Lower leg skin (tissue), 4 donors: ENCODE results near the gene NEU2. TPM values are rescaled to one million over a fixed set of nuclear protein-coding genes. Genes with fewer than 3 reads are reported as not detected.

Experiments used
- DNase-seq, 2 donors: peaks; one replicate each; pipeline ENCODE4 v3.0.0-alpha.2; 2019; ENCODE audit warnings: low spot score in 2 of 2
- H3K4me3 ChIP-seq: fragments of 200-600 bp; sonication (generic); 2 replicates; pipeline ENCODE4 v1.5.1; 2017; ENCODE audit warnings: mild to moderate bottlenecking, low read depth; ENCODE audit not compliant: poor library complexity, severe bottlenecking
- CTCF ChIP-seq, 3 donors: fragments of 450-650 bp; IDR thresholded peaks; one replicate each; pipeline ENCODE4 v1.5.1; 2016; ENCODE audit warnings: antibody characterized with exemption in 3 of 3, mild to moderate bottlenecking in 3 of 3, moderate library complexity in 2 of 3
- POLR2A ChIP-seq, 2 donors: fragments of 450-650 bp; IDR thresholded peaks; one replicate each; pipeline ENCODE4 v1.6.1; 2016 to 2017; ENCODE audit warnings: antibody characterized with exemption in 2 of 2, mild to moderate bottlenecking in 1 of 2, moderate library complexity in 1 of 2
- WGBS, 2 donors: methylation state at CpG; one replicate each; pipeline ENCODE4 v1.1.5; 2018; 5-methylcytosine and 5-hydroxymethylcytosine counted together
- intact Hi-C: fragments of 100-400 bp; cut with DNase I; formaldehyde crosslinking; loops from one replicate; pipeline ENCODE4 v1.15.0; 2023; ENCODE audit warnings: low total_unique reads
- total RNA-seq, 4 donors: library from RNA; depleted of rRNA; stranded (reverse); fragments of >200 nt; gene quantifications; one replicate each; pipeline ENCODE4 v1.1.0, GENCODE V29; 2016

Gene NEU2
- total RNA-seq, 4 donors from 2014 or later = 1.3 to 29.9 (median 14.2) TPM

GRCh38 chr2:233036162-233036838 is 3.8 kb downstream of the NEU2 start:
- no peak for TF ChIP-seq CTCF (IDR thresholded peaks at IDR 0.05)
- TF ChIP-seq POLR2A (IDR thresholded peaks at IDR 0.05) = no peak
- peak in 1 of 2 donors; percentile 73 for DNase-seq
- intact Hi-C loops = no loop called here
- H3K4me3 ChIP-seq = no peak overlapping the region
- 86 to 95% methylated on average over 12 of the region's 12 CpGs for WGBS, 2 donors

- 86 to 98% methylated on average over 2 of the region's 2 CpGs for WGBS, 2 donors
- intact Hi-C loops = no loop called here
- no peak for TF ChIP-seq CTCF (IDR thresholded peaks at IDR 0.05)
- TF ChIP-seq POLR2A (IDR thresholded peaks at IDR 0.05) = no peak
Observed at GRCh38 chr2:233037078-233037477, 4.6 kb downstream of the NEU2 start.

GRCh38 chr2:233039212-233039845 is 6.9 kb downstream of the NEU2 start:
- TF ChIP-seq CTCF (IDR thresholded peaks at IDR 0.05) = no peak
- TF ChIP-seq POLR2A (IDR thresholded peaks at IDR 0.05) = no peak
- no peak overlapping the region for H3K4me3 ChIP-seq
- WGBS, 2 donors = 60 to 76% methylated on average over 8 of the region's 8 CpGs
- DNase-seq = no peak
- intact Hi-C loops = no loop called here

More at GRCh38 chr2:233037078-233037477, 4.6 kb downstream of the NEU2 start:
- DNase-seq = no peak
- H3K4me3 ChIP-seq = no peak overlapping the region

GRCh38 chr2:233039846-233040530 is 7.5 kb downstream of the NEU2 start:
- 89 to 94% methylated on average over 10 of the region's 10 CpGs for WGBS, 2 donors
- TF ChIP-seq CTCF (IDR thresholded peaks at IDR 0.05) = no peak
- TF ChIP-seq POLR2A (IDR thresholded peaks at IDR 0.05) = no peak
- DNase-seq = peak in 1 of 2 donors; percentile 74
- no peak overlapping the region for H3K4me3 ChIP-seq
- intact Hi-C loops = loop anchor here (10.0 kb wide), 1 partner anchor 185 kb away; no protein-coding TSS in a partner anchor

GRCh38 chr2:233040571-233040970 is 8.1 kb downstream of the NEU2 start:
- 81 to 82% methylated on average over 4 of the region's 4 CpGs for WGBS, 2 donors
- DNase-seq = peak in 1 of 2 donors; percentile 2
- TF ChIP-seq CTCF (IDR thresholded peaks at IDR 0.05) = no peak
- TF ChIP-seq POLR2A (IDR thresholded peaks at IDR 0.05) = no peak
- intact Hi-C loops = loop anchor here (10.0 kb wide), 1 partner anchor 186 kb away; no protein-coding TSS in a partner anchor
- no peak overlapping the region for H3K4me3 ChIP-seq
